H9 (cell line): Measurements from ENCODE around the gene RAB40B. TPM values are rescaled to one million over a fixed set of nuclear protein-coding genes. Genes with fewer than 3 reads are reported as not detected.
A peak's percentile ranks its signal among the peaks of the same experiment; 100 is the strongest.

Experiments
- DNase-seq: peaks from one replicate; pipeline ENCODE4 v3.0.0-alpha.2; 2017
- H2AFZ ChIP-seq: one replicate; pipeline ENCODE4 v1.6.1; 2013; ENCODE audit warnings: mild to moderate bottlenecking, low read length, control low read depth, moderate library complexity
- H2AK5ac ChIP-seq: 2 replicates; pipeline ENCODE4 v1.6.1; 2013; ENCODE audit warnings: low read length, control low read depth, mixed read lengths; ENCODE audit not compliant: insufficient read length
- H2BK120ac ChIP-seq: one replicate; pipeline ENCODE4 v1.6.1; 2013; ENCODE audit warnings: low read depth, mild to moderate bottlenecking, low read length, control low read depth, inconsistent platforms; ENCODE audit not compliant: poor library complexity, severe bottlenecking
- H2BK12ac ChIP-seq: 2 replicates; pipeline ENCODE4 v1.6.1; 2013; ENCODE audit warnings: low read length, control low read depth, mixed read lengths, low read depth; ENCODE audit not compliant: insufficient read length
- H2BK15ac ChIP-seq: 2 replicates; pipeline ENCODE4 v1.6.1; 2013; ENCODE audit warnings: low read depth, low read length, control low read depth
- H2BK20ac ChIP-seq: one replicate; pipeline ENCODE4 v1.6.1; 2013; ENCODE audit warnings: low read depth, mild to moderate bottlenecking, low read length, control low read depth, inconsistent platforms; ENCODE audit not compliant: poor library complexity, severe bottlenecking
- H2BK5ac ChIP-seq: 2 replicates; pipeline ENCODE4 v1.6.1; 2013; ENCODE audit warnings: low read length, control low read depth, mixed read lengths; ENCODE audit not compliant: insufficient read length
- H3K14ac ChIP-seq: 2 replicates; pipeline ENCODE4 v1.6.1; 2013; ENCODE audit warnings: low read length, control low read depth; ENCODE audit not compliant: insufficient read depth
- H3K18ac ChIP-seq: 2 replicates; pipeline ENCODE4 v1.6.1; 2013; ENCODE audit warnings: low read depth, mild to moderate bottlenecking, mixed read lengths, low read length, control low read depth; ENCODE audit not compliant: insufficient read length
- H3K23ac ChIP-seq: 2 replicates; pipeline ENCODE4 v1.6.1; 2013; ENCODE audit warnings: low read length, control low read depth, mixed read lengths, low read depth; ENCODE audit not compliant: insufficient read length
- H3K23me2 ChIP-seq: 2 replicates; pipeline ENCODE4 v1.6.1; 2013; ENCODE audit warnings: low read depth, mild to moderate bottlenecking, mixed read lengths, low read length, control low read depth; ENCODE audit not compliant: insufficient read length, poor library complexity, severe bottlenecking
- H3K27ac ChIP-seq: 2 replicates; pipeline ENCODE4 v1.5.1; 2013; ENCODE audit warnings: low read length, control low read depth, mixed read lengths, low read depth; ENCODE audit not compliant: insufficient read length
- H3K27me3 ChIP-seq: 2 replicates; pipeline ENCODE4 v1.6.1; 2013; ENCODE audit warnings: low read length, control low read depth, inconsistent platforms; ENCODE audit not compliant: insufficient read depth
- H3K4ac ChIP-seq: 2 replicates; pipeline ENCODE4 v1.6.1; 2013; ENCODE audit warnings: low read depth, mild to moderate bottlenecking, control low read depth, inconsistent platforms, low read length, moderate library complexity
- H3K4me1 ChIP-seq: 2 replicates; pipeline ENCODE4 v1.6.1; 2013; ENCODE audit warnings: low read length, control low read depth, inconsistent platforms; ENCODE audit not compliant: insufficient read depth
- H3K4me2 ChIP-seq: 2 replicates; pipeline ENCODE4 v1.6.1; 2013; ENCODE audit warnings: low read length, control low read depth, mixed read lengths; ENCODE audit not compliant: insufficient read length, insufficient read depth
- H3K56ac ChIP-seq: 2 replicates; pipeline ENCODE4 v1.6.1; 2013; ENCODE audit warnings: low read depth, mild to moderate bottlenecking, mixed read lengths, low read length, control low read depth; ENCODE audit not compliant: insufficient read length
- H3K79me1 ChIP-seq: 2 replicates; pipeline ENCODE4 v1.6.1; 2013; ENCODE audit warnings: low read depth, mild to moderate bottlenecking, moderate library complexity, low read length, control low read depth, inconsistent platforms; ENCODE audit not compliant: insufficient read depth, poor library complexity, severe bottlenecking
- H3K79me2 ChIP-seq: 2 replicates; pipeline ENCODE4 v1.6.1; 2013; ENCODE audit warnings: low read length, control low read depth, inconsistent platforms; ENCODE audit not compliant: insufficient read depth
- H3K9ac ChIP-seq: 2 replicates; pipeline ENCODE4 v1.6.1; 2013; ENCODE audit warnings: low read length, control low read depth, mixed read lengths; ENCODE audit not compliant: insufficient read length; ENCODE audit errors: extremely low read depth
- H3K9me3 ChIP-seq: one replicate; pipeline ENCODE4 v1.6.1; 2013; ENCODE audit warnings: low read depth, low read length, inconsistent platforms; ENCODE audit not compliant: control insufficient read depth
- H3T11ph ChIP-seq: one replicate; pipeline ENCODE4 v1.6.1; 2013; ENCODE audit warnings: mild to moderate bottlenecking, low read length, control low read depth, inconsistent platforms
- H4K20me1 ChIP-seq: one replicate; pipeline ENCODE4 v1.6.1; 2013; ENCODE audit not compliant: control insufficient read depth, insufficient read length, insufficient read depth
- H4K5ac ChIP-seq: 2 replicates; pipeline ENCODE4 v1.6.1; 2013; ENCODE audit warnings: low read depth, mild to moderate bottlenecking, mixed read lengths, low read length, control low read depth; ENCODE audit not compliant: insufficient read length
- H4K8ac ChIP-seq: replicated peaks from 2 replicates; pipeline ENCODE4 v1.6.1; 2013; ENCODE audit warnings: low read length, control low read depth, mixed read lengths, low read depth; ENCODE audit not compliant: insufficient read length
- H4K91ac ChIP-seq: 2 replicates; pipeline ENCODE4 v1.6.1; 2013; ENCODE audit warnings: low read depth, mild to moderate bottlenecking, moderate library complexity, mixed read lengths, low read length, control low read depth; ENCODE audit not compliant: insufficient read length
- H3K27ac Mint-ChIP-seq, 3 experiments: 2 replicates in 2 of 3; 3 replicates in 1 of 3; pipeline ENCODE4 v1.8.0; 2020 to 2021; ENCODE audit warnings: mixed read lengths in 3 of 3, mild to moderate bottlenecking in 1 of 3, moderate library complexity in 1 of 3
- H3K27me3 Mint-ChIP-seq: 2 replicates; pipeline ENCODE4 v1.8.0; 2021; ENCODE audit warnings: low read depth, mild to moderate bottlenecking, moderate library complexity, mixed read lengths
- H3K36me3 Mint-ChIP-seq, 3 experiments: 2 replicates in 2 of 3; 3 replicates in 1 of 3; pipeline ENCODE4 v1.8.0; 2020 to 2021; ENCODE audit warnings: low read depth in 3 of 3, mixed read lengths in 3 of 3; ENCODE audit not compliant: insufficient read depth in 1 of 3
- H3K4me1 Mint-ChIP-seq, 2 experiments: 2 replicates each; pipeline ENCODE4 v1.8.0; 2020; ENCODE audit warnings: mixed read lengths in 2 of 2
- H3K4me3 Mint-ChIP-seq, 2 experiments: 2 replicates in 1 of 2; 3 replicates in 1 of 2; pipeline ENCODE4 v1.8.0; 2020 to 2021; ENCODE audit warnings: mild to moderate bottlenecking in 2 of 2, mixed read lengths in 2 of 2, moderate library complexity in 1 of 2
- H3K9me3 Mint-ChIP-seq, 2 experiments: 2 replicates in 1 of 2; 3 replicates in 1 of 2; pipeline ENCODE4 v1.8.0; 2020; ENCODE audit warnings: mild to moderate bottlenecking in 2 of 2, mixed read lengths in 2 of 2, moderate library complexity in 1 of 2
- WGBS: extraction: QIAGEN DNeasy Blood & Tissue Kit; methylation state at CpG from one replicate; pipeline ENCODE4 v1.1.7; 2013; ENCODE audit warnings: missing lambda C conversion rate, low lambda C conversion rate, mixed read lengths; ENCODE audit not compliant: insufficient read length; ENCODE audit errors: extremely low coverage; 5-methylcytosine and 5-hydroxymethylcytosine counted together
- total RNA-seq: library from RNA; stranded (reverse); gene quantifications from 2 replicates; pipeline ENCODE4 v1.2.1, GENCODE V29; 2021
- TF ChIP-seq, protein P1 (sequence below): fragments of 200-600 bp; sonication (generic); conservative IDR thresholded peaks from 3 replicates; pipeline ENCODE4 v1.8.0; 2021; ENCODE audit warnings: antibody characterized with exemption, mild to moderate bottlenecking

The RAB40B gene
- total RNA-seq, 1 experiment from 2014 or later, result 3.5 TPM

DNA sequence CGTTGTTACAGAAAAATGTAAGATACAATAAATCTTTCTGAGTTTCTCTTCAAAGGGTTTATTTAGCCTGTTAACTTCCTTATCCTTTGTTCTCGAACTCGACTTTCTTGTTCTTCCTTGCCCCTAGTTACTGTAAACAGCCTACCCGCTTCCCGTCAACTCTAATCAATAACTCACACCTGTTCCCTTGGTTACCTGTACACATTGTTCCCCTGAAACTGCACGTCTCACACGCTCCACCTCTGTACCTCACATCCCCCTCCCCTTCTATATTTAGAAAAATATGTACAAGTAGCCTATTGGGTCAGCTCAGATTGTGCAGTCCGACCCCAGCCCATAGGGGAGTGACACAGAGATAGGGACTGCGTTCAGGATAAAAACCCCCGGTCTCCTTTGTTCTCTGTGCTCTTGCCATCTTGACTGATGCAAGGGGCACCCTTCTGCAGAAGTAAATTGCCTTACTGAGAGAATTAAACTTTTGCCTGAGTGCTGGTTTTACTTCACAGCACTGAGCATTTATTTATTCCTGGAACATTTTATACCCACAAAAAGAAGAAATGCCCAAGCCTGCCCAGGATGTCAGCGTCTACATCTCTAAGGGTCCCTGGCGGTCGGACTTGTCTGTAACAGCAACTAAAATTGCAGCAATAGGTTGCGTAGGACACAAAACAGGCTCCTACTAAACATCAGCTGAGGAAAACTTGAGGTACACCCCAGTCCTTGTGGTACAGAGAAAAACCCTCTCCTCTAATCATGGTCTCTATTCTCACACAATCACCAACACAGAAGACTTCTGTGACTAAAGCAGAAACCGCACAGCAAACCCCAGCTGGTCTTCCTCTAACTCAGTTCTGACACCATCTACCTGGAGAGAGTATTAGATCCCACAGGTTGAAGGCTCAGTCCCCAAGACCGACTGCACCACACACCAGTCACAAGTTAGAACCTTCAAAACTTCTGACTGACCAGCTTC is 61.6 kb downstream of the RAB40B start:
- peak overlapping the region; percentile 73 to 85 (median 75); a peak in 5 of 7 replicates for H3K27ac Mint-ChIP-seq
- H4K20me1 ChIP-seq, result no peaks in the 10 kb centered on the region
- peaks cover 19 to 58% (median 57%) of the 10 kb centered on the region in 3 experiments; a peak in 6 of 7 replicates for H3K36me3 Mint-ChIP-seq
- H2BK12ac ChIP-seq, result no peak overlapping the region
- no peak overlapping the region for H3K56ac ChIP-seq
- no peak overlapping the region for H3T11ph ChIP-seq
- H3K23me2 ChIP-seq, result no peaks in the 10 kb centered on the region
- WGBS, result no CpG with 5 or more reads among the region's 16 CpGs
- no peak overlapping the region for H2BK15ac ChIP-seq
- H4K8ac ChIP-seq, result no peak overlapping the region
- peaks cover 3 to 9% of the 10 kb centered on the region in 2 experiments; a peak in 3 of 4 replicates for H3K4me1 Mint-ChIP-seq
- H3K14ac ChIP-seq, result no peak overlapping the region
- no peak overlapping the region for H2BK5ac ChIP-seq
- H2AFZ ChIP-seq, result no peak overlapping the region
- no peaks in the 10 kb centered on the region for H3K27me3 Mint-ChIP-seq
- peaks cover 14% of the 10 kb centered on the region for H3K79me1 ChIP-seq
- H3K27ac ChIP-seq, result no peak overlapping the region
- H2BK20ac ChIP-seq, result no peak overlapping the region
- H3K9me3 Mint-ChIP-seq, result no peaks in the 10 kb centered on the region
- TF ChIP-seq, protein P1, sequence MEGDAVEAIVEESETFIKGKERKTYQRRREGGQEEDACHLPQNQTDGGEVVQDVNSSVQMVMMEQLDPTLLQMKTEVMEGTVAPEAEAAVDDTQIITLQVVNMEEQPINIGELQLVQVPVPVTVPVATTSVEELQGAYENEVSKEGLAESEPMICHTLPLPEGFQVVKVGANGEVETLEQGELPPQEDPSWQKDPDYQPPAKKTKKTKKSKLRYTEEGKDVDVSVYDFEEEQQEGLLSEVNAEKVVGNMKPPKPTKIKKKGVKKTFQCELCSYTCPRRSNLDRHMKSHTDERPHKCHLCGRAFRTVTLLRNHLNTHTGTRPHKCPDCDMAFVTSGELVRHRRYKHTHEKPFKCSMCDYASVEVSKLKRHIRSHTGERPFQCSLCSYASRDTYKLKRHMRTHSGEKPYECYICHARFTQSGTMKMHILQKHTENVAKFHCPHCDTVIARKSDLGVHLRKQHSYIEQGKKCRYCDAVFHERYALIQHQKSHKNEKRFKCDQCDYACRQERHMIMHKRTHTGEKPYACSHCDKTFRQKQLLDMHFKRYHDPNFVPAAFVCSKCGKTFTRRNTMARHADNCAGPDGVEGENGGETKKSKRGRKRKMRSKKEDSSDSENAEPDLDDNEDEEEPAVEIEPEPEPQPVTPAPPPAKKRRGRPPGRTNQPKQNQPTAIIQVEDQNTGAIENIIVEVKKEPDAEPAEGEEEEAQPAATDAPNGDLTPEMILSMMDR, result no peak
- H4K5ac ChIP-seq, result no peak overlapping the region
- H3K4me2 ChIP-seq, result no peak overlapping the region
- no peaks in the 10 kb centered on the region for H3K27me3 ChIP-seq
- no peak overlapping the region for H4K91ac ChIP-seq
- no peak overlapping the region for H3K18ac ChIP-seq
- H3K9ac ChIP-seq, result no peak overlapping the region
- H3K4me3 Mint-ChIP-seq, result no peak overlapping the region
- no peak overlapping the region for H3K4ac ChIP-seq
- H3K4me1 ChIP-seq, result no peaks in the 10 kb centered on the region
- no peak overlapping the region for H2BK120ac ChIP-seq
- no peak overlapping the region for H3K23ac ChIP-seq
- DNase-seq, result no peak
- peaks cover 11% of the 10 kb centered on the region for H3K79me2 ChIP-seq
- H2AK5ac ChIP-seq, result no peak overlapping the region
- H3K9me3 ChIP-seq, result no peaks in the 10 kb centered on the region
